SK-N-DZ (cell line): Measurements from ENCODE around the gene APH1B.

Source experiments
- DNase-seq: peaks from one replicate; pipeline ENCODE4 v3.0.0-alpha.2; 2015; ENCODE audit warnings: low spot score

APH1B gene

DNA sequence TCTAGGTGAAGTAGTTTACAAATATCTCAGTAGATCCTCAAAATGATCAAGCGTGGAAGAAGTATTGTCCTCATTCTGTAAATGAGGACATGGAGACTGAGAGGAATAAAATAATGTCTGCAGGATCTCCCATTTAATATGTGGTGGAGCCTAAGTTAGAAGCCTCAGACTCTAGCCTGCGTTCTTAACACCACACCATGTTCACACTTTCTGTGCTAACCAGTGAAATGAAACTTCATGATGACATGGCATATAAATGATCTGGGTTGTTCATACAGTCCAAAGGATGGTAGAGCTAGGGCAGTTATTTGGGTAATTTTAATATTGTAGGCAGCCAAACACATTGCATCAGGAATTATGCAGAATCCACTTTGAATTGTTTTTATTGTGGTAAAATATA, 25.1 kb upstream of the APH1B start:
- DNase-seq, result no peak

- DNase-seq, result no peak
These were observed 22.4 kb upstream of the APH1B start for GRCh38 chr15:63254991-63255390.

GRCh38 chr15:63255489-63255990, 21.9 kb upstream of the APH1B start:
- no peak for DNase-seq

DNA sequence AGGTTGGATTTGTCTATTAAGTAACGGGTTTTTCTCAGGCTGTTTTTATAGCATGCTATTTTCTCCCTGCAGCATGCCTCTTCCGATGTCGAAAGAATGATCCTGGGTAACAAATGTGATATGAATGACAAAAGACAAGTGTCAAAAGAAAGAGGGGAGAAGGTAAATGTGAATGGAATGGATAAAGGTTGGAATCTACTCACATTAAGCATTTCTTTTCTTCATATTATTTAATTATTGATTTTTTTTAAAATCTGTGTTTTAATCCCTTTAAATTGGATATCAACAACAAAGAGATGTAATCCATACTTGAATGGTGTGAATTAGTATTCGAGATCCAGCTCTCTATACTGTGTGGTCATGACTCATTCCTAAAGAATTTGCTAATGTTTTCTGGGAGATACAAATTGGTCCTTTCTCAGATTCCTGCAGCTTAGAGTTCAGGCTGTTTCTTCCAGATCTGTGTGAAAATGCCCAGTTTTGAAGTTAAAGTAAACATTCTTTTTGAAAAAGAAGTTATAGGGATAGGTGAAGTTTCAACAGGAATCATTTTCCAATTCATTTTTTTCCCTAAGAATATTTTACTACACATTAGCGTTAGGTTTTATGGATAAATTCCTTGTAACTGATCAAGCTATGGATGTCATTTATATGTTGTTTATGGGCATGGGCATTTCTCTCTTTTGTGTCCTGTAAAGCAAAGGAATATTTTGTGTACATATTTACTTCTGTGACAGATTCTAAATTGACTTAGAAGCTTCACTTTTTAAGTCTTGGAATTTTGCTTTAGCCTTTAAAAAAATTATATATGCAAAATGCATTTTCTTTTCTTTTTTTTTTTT, 20.8 kb upstream of the APH1B start:
- DNase-seq, result no peak

- no peak for DNase-seq
These were observed 18.7 kb upstream of the APH1B start for GRCh38 chr15:63258658-63259057.

DNA sequence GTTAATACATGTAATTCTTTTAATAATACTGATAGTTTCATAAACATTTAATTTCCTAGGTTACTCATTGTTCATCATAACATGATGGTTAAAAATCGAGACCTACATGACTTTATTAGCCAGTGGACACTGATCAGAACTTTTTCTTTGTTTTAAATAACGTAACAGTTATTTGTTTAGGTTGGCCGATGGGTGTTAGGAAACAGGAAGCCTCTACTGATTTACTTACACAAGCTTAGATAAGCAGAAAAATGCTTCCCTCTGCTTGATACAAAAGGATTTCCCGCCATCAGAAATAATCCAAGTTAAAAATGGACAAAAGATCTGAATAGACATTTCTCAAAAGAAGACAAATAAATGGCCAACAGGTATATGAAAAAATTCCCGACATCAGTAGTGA, 16.6 kb upstream of the APH1B start:
- no peak for DNase-seq

DNA sequence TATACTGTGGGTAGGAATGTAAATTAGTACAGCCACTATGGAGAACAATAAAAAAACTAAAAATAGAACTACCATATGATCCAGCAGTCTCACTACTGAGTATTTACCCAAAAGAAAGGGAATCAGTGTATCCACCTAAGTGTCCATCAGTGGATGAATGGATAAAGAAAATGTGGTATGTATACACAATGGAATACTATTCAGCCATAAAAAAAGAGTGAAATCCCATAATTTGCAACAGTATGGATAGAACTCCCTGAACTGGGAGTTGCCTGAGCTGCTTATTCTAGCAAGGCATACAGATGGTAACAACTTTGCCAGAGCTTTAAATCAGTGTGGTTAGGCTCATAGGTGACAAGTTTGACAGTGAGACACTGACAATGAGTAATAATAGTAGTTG, 16.1 kb upstream of the APH1B start:
- no peak for DNase-seq

GRCh38 chr15:63263519-63263918, 13.9 kb upstream of the APH1B start:
- no peak for DNase-seq

- no peak for DNase-seq
These were observed 12.6 kb upstream of the APH1B start for GRCh38 chr15:63264688-63265293.

DNA sequence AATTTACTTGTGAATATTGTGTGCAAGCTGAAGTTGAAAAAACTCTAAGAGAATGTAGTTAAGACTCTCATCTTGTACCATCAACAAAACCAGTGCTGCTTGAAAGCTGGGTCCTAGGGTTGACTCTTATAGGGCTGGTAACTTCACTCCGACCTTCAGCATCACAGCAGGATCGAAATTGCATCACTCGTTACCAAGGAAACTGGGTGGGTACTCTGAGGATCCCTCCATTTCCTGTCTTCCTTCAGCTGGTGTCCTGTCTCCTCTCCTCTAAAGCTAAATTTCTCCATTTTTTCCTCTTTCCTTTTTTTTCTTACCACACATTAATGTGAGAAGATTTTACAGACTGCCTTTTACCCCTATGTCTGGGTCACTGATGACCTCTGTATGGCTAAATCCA, 3.0 kb upstream of the APH1B start:
- no peak for DNase-seq

DNA sequence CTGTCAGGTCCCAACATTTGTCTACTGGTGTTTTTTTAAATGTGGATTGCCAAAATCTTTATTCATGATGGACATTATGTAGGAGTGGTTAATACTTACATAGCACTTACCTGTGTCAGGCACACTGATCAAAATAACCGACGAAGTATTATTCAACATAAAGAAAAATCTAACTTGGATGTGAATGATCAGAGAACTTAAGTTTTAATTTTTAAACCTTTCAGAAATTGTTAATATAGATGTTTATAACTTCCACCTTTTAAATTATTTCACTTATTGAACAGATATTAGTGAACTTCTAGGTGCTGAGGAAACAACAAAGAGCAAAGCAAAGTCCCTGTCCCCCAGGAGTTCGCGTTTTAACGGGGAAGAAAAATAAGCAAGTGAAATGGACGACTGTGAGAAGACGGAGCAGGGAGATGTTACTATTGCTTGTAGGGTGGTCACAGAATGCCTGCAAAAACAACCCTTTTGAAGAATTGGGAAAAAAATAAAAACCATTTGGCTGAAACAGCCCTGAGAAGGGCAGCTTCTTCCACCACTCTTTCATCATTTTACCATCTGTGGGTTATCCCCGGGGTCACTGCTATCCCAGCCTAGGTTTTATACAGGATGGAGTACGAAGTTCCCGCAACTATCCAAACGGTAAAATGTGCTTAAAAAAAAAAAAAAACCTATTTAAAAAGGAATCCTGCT, 915 bp upstream of the APH1B start:
- DNase-seq, result peak; percentile 15

- no peak for DNase-seq
These were observed 570 bp downstream of the APH1B start for GRCh38 chr15:63277893-63278456.

DNA sequence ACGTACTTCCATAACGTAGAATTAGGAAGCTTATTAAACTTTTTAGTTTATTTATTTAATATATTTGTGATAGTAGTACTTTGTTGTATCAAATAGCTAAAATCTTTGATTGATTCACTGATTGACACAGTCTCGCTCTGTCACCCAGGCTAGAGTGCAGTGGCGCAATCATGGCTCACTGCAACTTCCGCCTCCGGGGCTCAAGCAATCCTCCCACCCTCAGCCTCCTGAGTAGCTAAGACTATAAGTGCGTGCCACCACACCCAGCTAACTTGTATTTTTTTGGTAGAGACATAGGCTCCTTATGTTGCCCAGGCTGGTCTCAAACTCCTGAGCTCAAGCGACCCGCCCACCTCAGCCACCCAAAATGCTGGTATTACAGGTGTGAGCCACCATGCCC, 5.7 kb downstream of the APH1B start:
- no peak for DNase-seq

- no peak for DNase-seq
These were observed 6.9 kb downstream of the APH1B start for GRCh38 chr15:63284335-63284734.

DNA sequence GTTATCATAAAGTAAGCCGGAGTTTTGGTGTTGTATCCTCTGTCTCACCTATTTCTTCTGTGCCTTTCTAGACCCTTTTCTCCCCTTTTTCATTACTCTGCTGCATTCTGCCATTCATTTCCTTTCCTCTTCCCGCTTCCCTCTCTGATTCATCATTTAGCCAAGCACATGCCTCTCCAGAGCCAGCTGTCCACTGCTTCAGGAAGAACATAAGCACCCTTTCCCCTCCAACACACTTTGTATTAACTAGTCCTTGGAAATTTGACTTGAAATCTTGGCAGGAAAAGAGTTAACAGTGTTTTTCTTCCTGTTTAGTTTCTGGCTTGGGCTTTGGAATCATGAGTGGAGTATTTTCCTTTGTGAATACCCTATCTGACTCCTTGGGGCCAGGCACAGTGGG, 9.7 kb downstream of the APH1B start:
- DNase-seq, result no peak

- DNase-seq, result no peak
These were observed 10.9 kb downstream of the APH1B start for GRCh38 chr15:63288342-63288741.

DNA sequence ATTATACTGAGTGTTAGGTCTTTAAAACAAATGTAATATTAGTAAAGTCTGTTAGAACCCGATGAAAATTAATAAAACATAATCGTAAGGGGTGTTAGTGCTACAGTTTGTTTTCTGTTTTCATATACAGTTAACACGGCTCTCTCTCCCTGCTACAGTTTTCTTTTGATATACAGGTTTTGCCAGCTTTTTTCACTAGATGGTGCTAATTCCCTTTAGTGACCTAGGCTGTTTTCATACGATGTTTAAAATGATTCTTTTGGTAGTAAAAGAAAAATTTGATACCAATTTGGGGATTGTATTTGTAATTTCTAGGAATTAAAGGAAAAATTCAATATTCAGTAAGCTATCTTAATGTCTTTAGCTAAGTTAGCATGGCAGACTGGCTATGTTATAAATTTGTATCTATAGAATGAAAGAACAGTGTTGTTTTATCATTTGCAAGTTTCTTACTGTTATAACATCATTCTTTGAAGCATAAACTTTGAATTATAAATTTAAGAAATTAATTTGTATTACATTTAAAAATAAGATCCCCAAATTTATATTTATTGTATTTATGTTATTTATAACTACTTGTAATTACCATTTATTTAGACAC, 11.5 kb downstream of the APH1B start:
- DNase-seq, result peak; percentile 50

- no peak for DNase-seq
These were observed 14.1 kb downstream of the APH1B start for GRCh38 chr15:63291507-63291906.

- DNase-seq, result no peak
These were observed 14.8 kb downstream of the APH1B start for GRCh38 chr15:63292241-63292640.

- no peak for DNase-seq
These were observed 15.4 kb downstream of the APH1B start for GRCh38 chr15:63292771-63293170.

DNA sequence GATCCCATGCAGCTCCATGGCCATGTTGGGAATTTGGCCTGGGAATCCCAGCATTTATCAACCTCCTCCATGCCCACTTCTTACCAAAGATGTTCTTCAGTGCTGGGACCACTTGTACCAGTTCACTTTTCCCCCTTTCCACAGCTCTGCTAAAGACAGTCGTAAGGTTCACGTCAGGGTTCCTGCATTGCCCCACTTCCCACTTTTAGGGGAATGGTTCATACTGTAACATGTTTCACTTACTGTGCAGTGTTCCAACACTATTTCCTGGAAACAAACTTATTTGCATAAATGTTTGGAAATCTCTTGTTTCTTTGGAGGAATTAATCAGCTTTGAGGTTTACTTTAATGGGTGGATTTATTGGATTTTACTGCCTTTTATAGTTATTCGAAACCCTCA, 17.0 kb downstream of the APH1B start:
- DNase-seq, result no peak

- no peak for DNase-seq
These were observed 17.9 kb downstream of the APH1B start for GRCh38 chr15:63295341-63295740.
